ENCODE results near the gene ATF1.
"Not testable (repeated sequence)": the region's sequence is repeated elsewhere in the genome, so short reads cannot be mapped to it uniquely, and the experiment has no call there.

Gene ATF1

GRCh38 chr12:50862316-50862715 is 98.4 kb downstream of the ATF1 start:
- peak; percentile 65 for DNase-seq (ENCODE audit: low spot score)

- no peak for DNase-seq (ENCODE audit: low spot score)
These were observed 101.4 kb downstream of the ATF1 start for GRCh38 chr12:50865266-50865665.

- DNase-seq (ENCODE audit: low spot score) = not testable (repeated sequence)
These were observed 105.0 kb downstream of the ATF1 start for GRCh38 chr12:50868881-50869280.

Measured in hepatic stellate cell (primary cell).